ENCODE results near the gene SMCO4. TPM values are rescaled to one million over a fixed set of nuclear protein-coding genes. Genes with fewer than 3 reads are reported as not detected.
"Not testable (repeated sequence)": the region's sequence is repeated elsewhere in the genome, so short reads cannot be mapped to it uniquely, and the experiment has no call there.

Gene SMCO4
- total RNA-seq, 2 experiments from 2014 or later: 6.1 to 6.8 TPM

DNA sequence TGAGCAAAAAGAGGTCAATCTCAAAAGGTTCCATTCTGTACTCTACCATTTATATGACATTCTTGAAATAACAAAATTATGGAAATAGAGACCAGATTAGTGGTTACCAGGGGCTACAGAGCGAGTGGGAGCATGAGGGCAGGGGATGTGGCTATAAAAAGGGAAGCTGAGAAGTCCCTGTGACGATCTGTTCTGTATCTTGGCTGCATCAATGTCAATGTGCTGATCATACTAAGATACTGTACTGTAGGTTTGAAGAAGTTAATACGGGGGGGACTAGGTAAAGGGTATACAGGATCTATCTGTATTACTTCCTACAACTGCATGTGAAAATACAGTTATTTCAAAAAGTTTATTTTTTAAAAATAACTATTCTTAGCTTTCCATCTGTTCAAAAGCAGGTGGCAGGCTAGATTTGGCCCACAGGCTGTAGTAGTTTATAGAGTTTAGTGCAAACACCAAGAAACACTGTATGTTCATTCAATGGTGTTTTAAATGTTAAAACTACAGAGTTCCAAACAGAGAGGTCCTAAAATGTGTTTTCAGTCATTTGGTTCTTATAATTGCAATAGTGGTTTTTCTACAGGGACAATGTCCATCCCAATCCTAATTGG, 78.2 kb downstream of the SMCO4 start:
- Mint-ChIP-seq H3K4me3 (no peak overlapping the region), H3K9me3 (peaks cover 6% of the 10 kb centered on the region), H3K4me1 (no peaks in the 10 kb centered on the region), H3K36me3 (no peaks in the 10 kb centered on the region), H3K27ac (no peak overlapping the region), H3K27me3 (no peaks in the 10 kb centered on the region)
- DNase-seq: no peak

GRCh38 chr11:93463666-93464065, 79.5 kb downstream of the SMCO4 start:
- H3K27ac Mint-ChIP-seq: not testable (repeated sequence)

DNA sequence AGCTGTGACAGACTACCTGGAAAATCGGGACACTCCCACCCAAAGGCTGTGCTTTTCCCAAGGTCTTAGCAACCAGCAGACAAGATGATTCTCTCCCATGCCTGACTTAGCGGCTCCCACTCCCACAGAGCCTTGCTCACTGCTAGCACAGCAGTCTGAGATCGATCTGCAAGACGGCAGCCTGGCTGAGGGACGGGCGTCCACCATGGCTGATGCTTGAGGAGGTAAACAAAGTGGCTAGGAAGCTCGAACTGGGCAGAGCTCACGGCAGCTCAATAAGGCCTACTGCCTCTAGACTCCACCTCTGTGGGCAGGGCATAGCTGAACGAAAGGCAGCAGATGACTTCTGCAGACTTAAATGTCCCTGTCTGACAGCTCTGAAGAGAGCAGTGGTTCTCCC, 84.9 kb downstream of the SMCO4 start:
- no peaks in the 10 kb centered on the region for H3K4me1 Mint-ChIP-seq
- no peak for DNase-seq
- peaks cover 6% of the 10 kb centered on the region for H3K9me3 Mint-ChIP-seq
- peaks cover 7% of the 10 kb centered on the region for H3K27me3 Mint-ChIP-seq
- no peaks in the 10 kb centered on the region for H3K36me3 Mint-ChIP-seq
- no peak overlapping the region for H3K4me3 Mint-ChIP-seq
- H3K27ac Mint-ChIP-seq: no peak overlapping the region

More at GRCh38 chr11:93463666-93464065, 79.5 kb downstream of the SMCO4 start:
- H3K9me3 Mint-ChIP-seq, DNase-seq, H3K4me3 Mint-ChIP-seq, H3K27me3 Mint-ChIP-seq, H3K4me1 Mint-ChIP-seq, H3K36me3 Mint-ChIP-seq: not testable (repeated sequence)

GRCh38 chr11:93444617-93445073, 98.5 kb downstream of the SMCO4 start:
- no peak overlapping the region for H3K4me3 Mint-ChIP-seq
- H3K36me3 Mint-ChIP-seq: no peaks in the 10 kb centered on the region
- H3K4me1 Mint-ChIP-seq: no peaks in the 10 kb centered on the region
- H3K9me3 Mint-ChIP-seq: peaks cover 6% of the 10 kb centered on the region
- H3K27ac Mint-ChIP-seq: no peak overlapping the region
- peaks cover 20% of the 10 kb centered on the region for H3K27me3 Mint-ChIP-seq
- DNase-seq: peak; percentile 8

GRCh38 chr11:93443232-93443631, 100.0 kb downstream of the SMCO4 start:
- peaks cover 22% of the 10 kb centered on the region for H3K27me3 Mint-ChIP-seq
- H3K27ac Mint-ChIP-seq, DNase-seq, H3K4me1 Mint-ChIP-seq, H3K36me3 Mint-ChIP-seq, H3K9me3 Mint-ChIP-seq, H3K4me3 Mint-ChIP-seq: not testable (repeated sequence)

- no peaks in the 10 kb centered on the region for H3K4me1 Mint-ChIP-seq
- H3K36me3 Mint-ChIP-seq: no peaks in the 10 kb centered on the region
- no peaks in the 10 kb centered on the region for H3K27me3 Mint-ChIP-seq
- no peak overlapping the region for H3K4me3 Mint-ChIP-seq
- DNase-seq: no peak
- H3K27ac Mint-ChIP-seq: no peak overlapping the region
- H3K9me3 Mint-ChIP-seq: no peaks in the 10 kb centered on the region
Observed at GRCh38 chr11:93432247-93432646, 110.9 kb downstream of the SMCO4 start.

Other genes with a start within 250 kb of the SMCO4 start
- gene DEUP1, start 212.6 kb downstream of the SMCO4 start, total RNA-seq: not detected
- 10 to 100 TPM; 25.4 to 29.0 TPM for gene CEP295, start 118.3 kb upstream of the SMCO4 start, total RNA-seq
- 100 to 1,000 TPM; 314 to 324 TPM for gene TAF1D, start 198.1 kb upstream of the SMCO4 start, total RNA-seq
- 10 to 100 TPM; 12.7 to 14.5 TPM for gene C11orf54, start 198.3 kb upstream of the SMCO4 start, total RNA-seq
- gene MED17, start 240.9 kb upstream of the SMCO4 start, total RNA-seq: 10 to 100 TPM; 30.8 to 33.2 TPM

Data from activated naive CD8-positive, alpha-beta T cell treated with anti-CD3 and anti-CD28 coated beads for 36 hours (primary cell).